GM11168 (cell line): ENCODE measurements around the gene SETD1B.

Experiments
- in situ Hi-C: fragments of 300-500 bp; cut with MboI; formaldehyde crosslinking; loops from one replicate; pipeline ENCODE4 v1.12.0; 2022; ENCODE audit warnings: low sequenced_read_pairs; ENCODE audit not compliant: unreplicated experiment

The SETD1B gene

GRCh38 chr12:121805171-121806008 is 1.6 kb downstream of the SETD1B start:
- in situ Hi-C loops = no loop called here

- in situ Hi-C loops = no loop called here
Observed at GRCh38 chr12:121806009-121806545, 2.3 kb downstream of the SETD1B start.

GRCh38 chr12:121806546-121807423 is 3.0 kb downstream of the SETD1B start:
- in situ Hi-C loops = no loop called here

- in situ Hi-C loops = no loop called here
Observed at GRCh38 chr12:121807642-121808347, 4.0 kb downstream of the SETD1B start.

- in situ Hi-C loops = no loop called here
Observed at GRCh38 chr12:121808623-121809022, 4.8 kb downstream of the SETD1B start.

- in situ Hi-C loops = no loop called here
Observed at GRCh38 chr12:121809712-121810116, 5.9 kb downstream of the SETD1B start.

GRCh38 chr12:121810234-121810817 is 6.5 kb downstream of the SETD1B start:
- in situ Hi-C loops = no loop called here

- in situ Hi-C loops = no loop called here
Observed at GRCh38 chr12:121810833-121811433, 7.1 kb downstream of the SETD1B start.

GRCh38 chr12:121811434-121812319 is 7.9 kb downstream of the SETD1B start:
- in situ Hi-C loops = no loop called here

- in situ Hi-C loops = no loop called here
Observed at GRCh38 chr12:121812320-121812871, 8.6 kb downstream of the SETD1B start.

- in situ Hi-C loops = no loop called here
Observed at GRCh38 chr12:121812921-121813896, 9.4 kb downstream of the SETD1B start.

- in situ Hi-C loops = no loop called here
Observed at GRCh38 chr12:121813951-121814350, 10.1 kb downstream of the SETD1B start.

GRCh38 chr12:121814429-121815119 is 10.8 kb downstream of the SETD1B start:
- in situ Hi-C loops = no loop called here

GRCh38 chr12:121815263-121815662 is 11.5 kb downstream of the SETD1B start:
- in situ Hi-C loops = no loop called here

- in situ Hi-C loops = no loop called here
Observed at GRCh38 chr12:121816925-121817647, 13.3 kb downstream of the SETD1B start.

GRCh38 chr12:121817648-121818043 is 13.8 kb downstream of the SETD1B start:
- in situ Hi-C loops = no loop called here
